HL-60 (cell line): Measurements from ENCODE around the gene NARF.

ENCODE experiments used
- DNase-seq, 2 experiments: peaks; one replicate each; pipeline ENCODE4 v3.0.0-alpha.2; 2010 to 2020; ENCODE audit warnings: low read depth in 1 of 2, low spot score in 1 of 2
- H3K27ac ChIP-seq: fragments of 250-450 bp; sonication (Bioruptor Pico); replicated peaks from 2 replicates; pipeline ENCODE4 v1.5.1; 2020; ENCODE audit warnings: mild to moderate bottlenecking, moderate library complexity
- H3K27me3 ChIP-seq: fragments of 250-450 bp; sonication (Bioruptor Pico); 2 replicates; pipeline ENCODE4 v1.5.1; 2021; ENCODE audit warnings: mild to moderate bottlenecking, moderate library complexity; ENCODE audit not compliant: insufficient read depth, poor library complexity, severe bottlenecking
- H3K4me3 ChIP-seq: replicated peaks from 2 replicates; pipeline ENCODE4 v1.5.1; 2011; ENCODE audit warnings: mild to moderate bottlenecking, control low read depth, low read length; ENCODE audit not compliant: insufficient read depth
- GABPA ChIP-seq: IDR thresholded peaks from 2 replicates; pipeline ENCODE4 v1.6.1; 2012; ENCODE audit warnings: low read depth
- POLR2AphosphoS5 ChIP-seq: IDR thresholded peaks from 2 replicates; pipeline ENCODE4 v1.6.1; 2012; ENCODE audit warnings: low read depth
- SPI1 ChIP-seq: IDR thresholded peaks from 2 replicates; pipeline ENCODE4 v1.6.1; 2012; ENCODE audit warnings: low read depth, mild to moderate bottlenecking, borderline replicate concordance
- TF ChIP-seq, protein P1 (sequence below): IDR thresholded peaks from one replicate; pipeline ENCODE4 v1.5.1; 2011; ENCODE audit warnings: low read length, control low read depth, inconsistent platforms; ENCODE audit not compliant: insufficient read depth
- TF ChIP-seq, protein P2 (sequence below): IDR thresholded peaks from 2 replicates; pipeline ENCODE4 v1.6.1; 2012; ENCODE audit warnings: low read depth; ENCODE audit not compliant: insufficient replicate concordance

The NARF gene

DNA sequence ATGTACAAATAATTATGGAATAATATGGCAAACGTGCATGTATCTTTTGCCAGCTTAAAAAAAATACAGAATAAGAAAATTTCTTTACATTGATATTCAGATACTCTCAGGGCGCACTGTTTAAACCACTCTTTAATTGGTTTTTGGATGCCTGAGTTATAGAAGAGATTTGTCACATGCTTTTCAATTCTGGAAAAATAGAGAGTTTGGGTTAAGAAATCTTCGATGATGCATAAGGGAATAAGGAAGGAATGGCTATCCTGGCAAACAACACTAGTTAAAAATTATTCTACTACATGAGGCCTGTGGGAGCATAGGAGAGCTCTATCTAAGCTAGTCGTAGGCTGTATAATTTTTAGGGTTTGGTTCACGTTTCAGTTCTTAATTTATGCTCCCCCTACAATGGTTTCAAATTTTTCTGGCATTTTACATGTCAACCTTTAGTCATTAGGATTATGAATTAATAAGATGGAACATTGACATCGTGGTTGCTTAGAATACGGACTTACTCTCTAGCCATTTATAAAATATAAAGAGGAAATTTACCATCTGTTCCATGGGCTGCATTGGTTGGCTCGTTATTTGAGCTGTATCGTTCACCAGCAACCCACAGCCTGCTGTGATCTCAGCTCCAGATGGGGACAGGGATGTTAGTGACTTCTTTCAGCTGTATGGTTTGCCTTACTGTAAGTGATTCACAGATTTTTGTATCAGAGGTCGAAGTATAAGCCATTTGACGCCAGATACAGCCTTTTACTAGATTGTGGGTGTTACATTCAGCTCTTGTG is 15.9 kb downstream of the NARF start:
- no peak overlapping the region for H3K27ac ChIP-seq
- TF ChIP-seq GABPA (no peak), SPI1 (no peak), POLR2AphosphoS5 (no peak)
- TF ChIP-seq, protein P1, sequence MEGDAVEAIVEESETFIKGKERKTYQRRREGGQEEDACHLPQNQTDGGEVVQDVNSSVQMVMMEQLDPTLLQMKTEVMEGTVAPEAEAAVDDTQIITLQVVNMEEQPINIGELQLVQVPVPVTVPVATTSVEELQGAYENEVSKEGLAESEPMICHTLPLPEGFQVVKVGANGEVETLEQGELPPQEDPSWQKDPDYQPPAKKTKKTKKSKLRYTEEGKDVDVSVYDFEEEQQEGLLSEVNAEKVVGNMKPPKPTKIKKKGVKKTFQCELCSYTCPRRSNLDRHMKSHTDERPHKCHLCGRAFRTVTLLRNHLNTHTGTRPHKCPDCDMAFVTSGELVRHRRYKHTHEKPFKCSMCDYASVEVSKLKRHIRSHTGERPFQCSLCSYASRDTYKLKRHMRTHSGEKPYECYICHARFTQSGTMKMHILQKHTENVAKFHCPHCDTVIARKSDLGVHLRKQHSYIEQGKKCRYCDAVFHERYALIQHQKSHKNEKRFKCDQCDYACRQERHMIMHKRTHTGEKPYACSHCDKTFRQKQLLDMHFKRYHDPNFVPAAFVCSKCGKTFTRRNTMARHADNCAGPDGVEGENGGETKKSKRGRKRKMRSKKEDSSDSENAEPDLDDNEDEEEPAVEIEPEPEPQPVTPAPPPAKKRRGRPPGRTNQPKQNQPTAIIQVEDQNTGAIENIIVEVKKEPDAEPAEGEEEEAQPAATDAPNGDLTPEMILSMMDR = no peak
- TF ChIP-seq, protein P2, sequence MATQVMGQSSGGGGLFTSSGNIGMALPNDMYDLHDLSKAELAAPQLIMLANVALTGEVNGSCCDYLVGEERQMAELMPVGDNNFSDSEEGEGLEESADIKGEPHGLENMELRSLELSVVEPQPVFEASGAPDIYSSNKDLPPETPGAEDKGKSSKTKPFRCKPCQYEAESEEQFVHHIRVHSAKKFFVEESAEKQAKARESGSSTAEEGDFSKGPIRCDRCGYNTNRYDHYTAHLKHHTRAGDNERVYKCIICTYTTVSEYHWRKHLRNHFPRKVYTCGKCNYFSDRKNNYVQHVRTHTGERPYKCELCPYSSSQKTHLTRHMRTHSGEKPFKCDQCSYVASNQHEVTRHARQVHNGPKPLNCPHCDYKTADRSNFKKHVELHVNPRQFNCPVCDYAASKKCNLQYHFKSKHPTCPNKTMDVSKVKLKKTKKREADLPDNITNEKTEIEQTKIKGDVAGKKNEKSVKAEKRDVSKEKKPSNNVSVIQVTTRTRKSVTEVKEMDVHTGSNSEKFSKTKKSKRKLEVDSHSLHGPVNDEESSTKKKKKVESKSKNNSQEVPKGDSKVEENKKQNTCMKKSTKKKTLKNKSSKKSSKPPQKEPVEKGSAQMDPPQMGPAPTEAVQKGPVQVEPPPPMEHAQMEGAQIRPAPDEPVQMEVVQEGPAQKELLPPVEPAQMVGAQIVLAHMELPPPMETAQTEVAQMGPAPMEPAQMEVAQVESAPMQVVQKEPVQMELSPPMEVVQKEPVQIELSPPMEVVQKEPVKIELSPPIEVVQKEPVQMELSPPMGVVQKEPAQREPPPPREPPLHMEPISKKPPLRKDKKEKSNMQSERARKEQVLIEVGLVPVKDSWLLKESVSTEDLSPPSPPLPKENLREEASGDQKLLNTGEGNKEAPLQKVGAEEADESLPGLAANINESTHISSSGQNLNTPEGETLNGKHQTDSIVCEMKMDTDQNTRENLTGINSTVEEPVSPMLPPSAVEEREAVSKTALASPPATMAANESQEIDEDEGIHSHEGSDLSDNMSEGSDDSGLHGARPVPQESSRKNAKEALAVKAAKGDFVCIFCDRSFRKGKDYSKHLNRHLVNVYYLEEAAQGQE = no peak
- DNase-seq = no peak

DNA sequence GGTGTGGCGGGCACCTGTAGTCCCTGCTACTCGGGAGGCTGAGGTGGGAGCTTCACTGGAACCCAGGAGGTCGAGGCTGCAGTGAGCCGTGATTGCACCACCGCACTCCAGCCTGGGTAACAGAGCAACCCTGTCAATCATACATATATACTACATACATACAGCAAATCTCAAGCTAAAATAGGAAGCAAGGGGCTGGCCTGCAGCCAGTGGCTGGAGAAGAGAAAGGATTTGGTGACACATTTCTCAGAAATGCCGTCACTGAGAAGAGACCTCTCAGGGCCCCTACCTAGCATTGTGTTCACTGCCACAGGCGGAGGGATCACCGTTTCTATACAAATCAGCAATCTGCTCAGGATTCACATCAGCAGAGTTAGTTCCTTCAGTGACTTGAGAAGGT is 16.9 kb downstream of the NARF start:
- DNase-seq = no peak
- Histone ChIP-seq H3K27ac (no peak overlapping the region), H3K27me3 (no peaks in the 10 kb centered on the region), H3K4me3 (no peak overlapping the region)
- TF ChIP-seq, protein P1 = no peak
- no peak for TF ChIP-seq POLR2AphosphoS5
- TF ChIP-seq SPI1 = no peak
- no peak for TF ChIP-seq GABPA
- TF ChIP-seq, protein P2 = no peak

More for the DNA sequence above, 15.9 kb downstream of the NARF start:
- H3K27me3 ChIP-seq = no peaks in the 10 kb centered on the region
- no peak overlapping the region for H3K4me3 ChIP-seq

DNA sequence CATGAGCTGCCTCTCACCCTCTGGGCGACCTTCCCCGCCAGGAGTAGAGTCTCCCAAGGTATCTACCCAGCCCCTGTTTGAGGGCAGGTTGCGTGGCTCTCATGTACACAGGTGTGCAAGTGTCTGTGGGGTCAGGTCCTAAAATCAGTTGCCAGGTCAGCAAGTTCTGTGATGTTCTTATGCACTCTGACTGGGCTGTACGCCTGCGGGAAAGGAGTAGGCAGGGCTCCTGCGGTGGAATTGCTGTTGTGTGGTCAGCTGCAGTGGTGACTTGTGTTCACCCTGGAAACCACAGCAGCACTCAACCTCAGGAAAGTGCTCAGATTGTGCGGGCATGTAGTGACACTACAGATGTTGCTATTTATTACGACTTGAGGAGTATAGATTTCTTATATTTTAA is 19.4 kb downstream of the NARF start:
- H3K27ac ChIP-seq = no peak overlapping the region
- TF ChIP-seq, protein P2 = no peak
- TF ChIP-seq SPI1 (no peak), POLR2AphosphoS5 (no peak), GABPA (no peak)
- TF ChIP-seq, protein P1 = no peak
- no peaks in the 10 kb centered on the region for H3K27me3 ChIP-seq
- no peak for DNase-seq
- no peak overlapping the region for H3K4me3 ChIP-seq
